Dermis microvascular lymphatic vessel endothelial cell (primary cell): ENCODE measurements around the gene KRTAP2-2. TPM values are rescaled to one million over a fixed set of nuclear protein-coding genes. Genes with fewer than 3 reads are reported as not detected.
"Not testable (repeated sequence)": the region's sequence is repeated elsewhere in the genome, so short reads cannot be mapped to it uniquely, and the experiment has no call there.

Experiments
- DNase-seq, 2 donors: peaks; one replicate each; pipeline versions ENCODE4 v3.0.0 to v3.0.0-alpha.2; 2010; ENCODE audit warnings: low read depth in 2 of 2
- total RNA-seq: library from RNA; depleted of rRNA; stranded (reverse); fragments of >200 nt; gene quantifications from 2 replicates; pipeline ENCODE4 v1.2.1, GENCODE V29; 2014

The KRTAP2-2 gene
- total RNA-seq, 1 donor from 2014 or later = not detected

GRCh38 chr17:41065016-41065689 is 10.1 kb upstream of the KRTAP2-2 start:
- DNase-seq = not testable (repeated sequence)

GRCh38 chr17:41064301-41064700 is 9.3 kb upstream of the KRTAP2-2 start:
- no peak for DNase-seq

GRCh38 chr17:41063449-41063848 is 8.4 kb upstream of the KRTAP2-2 start:
- no peak for DNase-seq

- DNase-seq = no peak
Measured at GRCh38 chr17:41061964-41062363, 6.9 kb upstream of the KRTAP2-2 start.

GRCh38 chr17:41060052-41060604 is 5.1 kb upstream of the KRTAP2-2 start, which contains the start of gene KRTAP2-3:
Gene KRTAP2-3, minus strand, starts transcription at chr17:41060114. Its CDS starts 64 bp downstream, at chr17:41060050.
- peak in 1 of 2 donors; percentile 2 for DNase-seq

GRCh38 chr17:41059276-41060051 is 4.4 kb upstream of the KRTAP2-2 start:
- not testable (repeated sequence) for DNase-seq

- DNase-seq = no peak
Measured at GRCh38 chr17:41058741-41059140, 3.7 kb upstream of the KRTAP2-2 start.

- no peak for DNase-seq
Measured at GRCh38 chr17:41057547-41057946, 2.5 kb upstream of the KRTAP2-2 start.

- DNase-seq = not testable (repeated sequence)
Measured at GRCh38 chr17:41054556-41054955, 474 bp downstream of the KRTAP2-2 start.

GRCh38 chr17:41054025-41054424 is 1.0 kb downstream of the KRTAP2-2 start:
- no peak for DNase-seq

- DNase-seq = no peak
Measured at GRCh38 chr17:41052566-41052965, 2.5 kb downstream of the KRTAP2-2 start.

- DNase-seq = peak in 1 of 2 donors; percentile 2
Measured at GRCh38 chr17:41049110-41049509, 5.9 kb downstream of the KRTAP2-2 start.

GRCh38 chr17:41048441-41048840 is 6.6 kb downstream of the KRTAP2-2 start:
- no peak for DNase-seq

- DNase-seq = not testable (repeated sequence)
Measured at GRCh38 chr17:41046735-41047465, 8.1 kb downstream of the KRTAP2-2 start, which contains the start of gene KRTAP2-1. Gene KRTAP2-1, minus strand, starts transcription at chr17:41047316. Its CDS starts 49 bp downstream, at chr17:41047267.

GRCh38 chr17:41042953-41043352 is 12.1 kb downstream of the KRTAP2-2 start:
- no peak for DNase-seq

GRCh38 chr17:41040783-41041571 is 14.1 kb downstream of the KRTAP2-2 start, which contains the start of gene KRTAP1-1:
Gene KRTAP1-1, minus strand, starts transcription at chr17:41041450. Its CDS starts 53 bp downstream, at chr17:41041397.
- DNase-seq = not testable (repeated sequence)

GRCh38 chr17:41037853-41038350 is 17.1 kb downstream of the KRTAP2-2 start:
- DNase-seq = no peak

GRCh38 chr17:41034346-41034935 is 20.6 kb downstream of the KRTAP2-2 start, which contains the start of gene KRTAP1-3:
Gene KRTAP1-3, minus strand, starts transcription at chr17:41034874. Its CDS starts 53 bp downstream, at chr17:41034821.
- DNase-seq = not testable (repeated sequence)

GRCh38 chr17:41029633-41030245 is 25.3 kb downstream of the KRTAP2-2 start, which contains the start of gene KRTAP1-4:
Gene KRTAP1-4, minus strand, starts transcription at chr17:41030195. Its CDS starts 117 bp downstream, at chr17:41030078.
- no peak for DNase-seq
